Activated CD4-positive, alpha-beta T cell treated with anti-CD3 and anti-CD28 coated beads, Interleukin-2, amount 10 ng/mL, durations not matched to agents 24 days and 14 days (primary cell): ENCODE data around the gene GPRC5D. TPM values are rescaled to one million over a fixed set of nuclear protein-coding genes. Genes with fewer than 3 reads are reported as not detected.

Experiments used
- DNase-seq: peaks from one replicate; pipeline ENCODE4 v3.0.0; 2022
- H3K27ac Mint-ChIP-seq: one replicate; pipeline ENCODE4 v1.8.0; 2022; ENCODE audit warnings: mild to moderate bottlenecking, mixed read lengths
- H3K27me3 Mint-ChIP-seq: one replicate; pipeline ENCODE4 v1.8.0; 2022; ENCODE audit warnings: mixed read lengths
- H3K36me3 Mint-ChIP-seq: one replicate; pipeline ENCODE4 v1.8.0; 2022; ENCODE audit warnings: low read depth, mild to moderate bottlenecking, mixed read lengths
- H3K4me1 Mint-ChIP-seq: one replicate; pipeline ENCODE4 v1.8.0; 2021; ENCODE audit warnings: mixed read lengths
- H3K4me3 Mint-ChIP-seq: one replicate; pipeline ENCODE4 v1.8.0; 2022; ENCODE audit warnings: mild to moderate bottlenecking, moderate library complexity, mixed read lengths
- H3K9me3 Mint-ChIP-seq: one replicate; pipeline ENCODE4 v1.8.0; 2021; ENCODE audit warnings: mixed read lengths
- intact Hi-C: fragments of 100-400 bp; cut with micrococcal nuclease; formaldehyde crosslinking; loops from one replicate; pipeline ENCODE4 v1.15.1; 2023
- total RNA-seq: library from RNA; stranded (reverse); gene quantifications from 2 replicates; pipeline ENCODE4 v1.2.3, GENCODE V29; 2022

Gene GPRC5D
- total RNA-seq, 1 donor from 2014 or later, result not detected

- Mint-ChIP-seq H3K36me3 (no peaks in the 10 kb centered on the region), H3K4me1 (peaks cover 3% of the 10 kb centered on the region), H3K4me3 (no peak overlapping the region), H3K27me3 (peaks cover 10% of the 10 kb centered on the region), H3K9me3 (no peaks in the 10 kb centered on the region), H3K27ac (no peak overlapping the region)
- intact Hi-C loops, result loop anchor here (5.0 kb wide), 4 partner anchors 82 to 1247 kb away; partner anchors contain the start of genes APOLD1 and HEBP1
- no peak for DNase-seq
These were observed 32.1 kb downstream of the GPRC5D start for GRCh38 chr12:12919666-12920435.

DNA sequence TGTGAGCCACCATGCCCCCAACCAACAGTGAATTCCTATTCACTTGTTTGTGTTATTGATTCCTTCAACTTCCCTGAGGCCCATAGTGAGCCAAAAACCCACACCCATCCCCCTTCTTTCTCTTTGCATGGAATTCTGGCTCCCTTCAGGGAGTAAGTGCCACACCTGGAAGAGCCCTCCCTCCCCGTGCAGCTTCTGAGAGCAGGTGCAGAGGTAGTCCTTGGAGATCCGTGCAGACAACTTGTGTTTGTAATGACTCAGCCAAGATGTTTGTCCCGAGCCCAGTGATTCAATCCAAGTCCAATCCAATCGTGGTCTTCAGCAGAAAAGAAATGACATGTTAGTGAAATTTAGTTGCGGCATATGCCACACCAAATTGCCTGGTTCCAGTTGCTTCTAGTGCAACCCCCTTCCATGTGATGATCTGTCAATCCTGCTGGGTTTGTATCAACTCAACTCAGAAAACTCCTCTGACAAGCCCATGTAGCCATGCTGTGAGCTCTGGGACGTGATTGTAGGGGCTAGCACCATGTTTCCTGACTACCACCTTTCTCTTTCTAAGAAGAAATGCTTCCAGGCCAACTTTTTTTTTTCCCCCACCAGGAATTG, 33.1 kb downstream of the GPRC5D start:
- Mint-ChIP-seq H3K9me3 (no peaks in the 10 kb centered on the region), H3K36me3 (no peaks in the 10 kb centered on the region), H3K27ac (no peak overlapping the region), H3K4me3 (no peak overlapping the region), H3K27me3 (peaks cover 10% of the 10 kb centered on the region), H3K4me1 (peaks cover 3% of the 10 kb centered on the region)
- DNase-seq, result no peak
- intact Hi-C loops, result loop anchor here (5.0 kb wide), 4 partner anchors 83 to 1248 kb away; partner anchors contain the start of genes APOLD1 and HEBP1

GRCh38 chr12:12917517-12917916, 34.5 kb downstream of the GPRC5D start:
- H3K4me3 Mint-ChIP-seq, result no peak overlapping the region
- peaks cover 10% of the 10 kb centered on the region for H3K27me3 Mint-ChIP-seq
- DNase-seq, result no peak
- H3K27ac Mint-ChIP-seq, result no peak overlapping the region
- H3K9me3 Mint-ChIP-seq, result no peaks in the 10 kb centered on the region
- intact Hi-C loops, result loop anchor here (2.0 to 5.0 kb wide), 5 partner anchors 85 to 1250 kb away; partner anchors contain the start of genes APOLD1 and HEBP1
- no peaks in the 10 kb centered on the region for H3K36me3 Mint-ChIP-seq
- peaks cover 3% of the 10 kb centered on the region for H3K4me1 Mint-ChIP-seq

DNA sequence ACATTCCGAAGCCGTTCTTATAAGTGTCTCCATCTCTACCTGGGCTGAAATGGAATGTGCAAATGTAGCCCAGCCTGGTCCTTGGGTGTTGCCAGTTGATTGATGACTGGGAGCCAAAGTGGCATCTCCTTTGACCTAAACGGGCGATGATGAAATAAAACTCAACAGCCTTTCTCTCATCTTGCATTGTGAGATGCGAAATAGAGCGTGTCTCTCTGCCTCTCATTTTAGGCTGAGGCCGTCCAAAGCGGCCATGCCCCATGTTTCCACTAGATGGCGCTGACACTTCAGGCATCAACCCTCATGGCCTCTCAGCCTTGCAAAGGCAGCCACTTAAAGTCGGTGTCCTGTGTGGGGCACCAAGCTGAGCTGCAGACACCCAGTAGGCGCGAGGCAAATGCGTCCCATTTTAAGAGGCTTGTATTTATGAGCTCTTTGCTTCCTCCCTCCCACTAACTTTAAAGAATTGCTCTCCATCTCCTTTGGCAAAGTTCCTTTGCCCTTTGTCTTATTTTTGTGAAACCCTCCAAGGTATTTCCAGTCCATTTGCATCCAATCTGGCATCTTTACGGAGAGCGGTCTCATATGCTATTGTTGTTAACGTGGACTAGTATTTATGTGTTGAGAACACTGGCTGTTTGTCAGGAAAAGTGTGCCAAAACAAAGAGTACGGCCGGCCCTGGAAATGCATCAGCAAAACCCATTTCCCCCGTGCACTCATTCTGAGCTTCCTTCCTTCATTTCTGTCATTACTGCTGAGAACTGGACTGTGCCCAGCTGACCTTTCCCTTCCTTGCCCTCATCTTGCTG, 35.6 kb downstream of the GPRC5D start:
- intact Hi-C loops, result loop anchor here (1.0 to 5.0 kb wide), 8 partner anchors 67 to 1251 kb away; partner anchors contain the start of genes APOLD1 and HEBP1
- Mint-ChIP-seq H3K9me3 (no peaks in the 10 kb centered on the region), H3K4me3 (no peak overlapping the region), H3K27ac (no peak overlapping the region), H3K36me3 (no peaks in the 10 kb centered on the region), H3K27me3 (peaks cover 10% of the 10 kb centered on the region), H3K4me1 (peaks cover 3% of the 10 kb centered on the region)
- DNase-seq, result peak; percentile 96

- Mint-ChIP-seq H3K4me1 (peaks cover 3% of the 10 kb centered on the region), H3K9me3 (no peaks in the 10 kb centered on the region), H3K27me3 (peaks cover 10% of the 10 kb centered on the region), H3K27ac (no peak overlapping the region), H3K36me3 (no peaks in the 10 kb centered on the region), H3K4me3 (no peak overlapping the region)
- intact Hi-C loops, result loop anchor here (1.0 to 5.0 kb wide), 8 partner anchors 68 to 1252 kb away; partner anchors contain the start of genes APOLD1 and HEBP1
- no peak for DNase-seq
These were observed 36.3 kb downstream of the GPRC5D start for GRCh38 chr12:12915656-12916055.

DNA sequence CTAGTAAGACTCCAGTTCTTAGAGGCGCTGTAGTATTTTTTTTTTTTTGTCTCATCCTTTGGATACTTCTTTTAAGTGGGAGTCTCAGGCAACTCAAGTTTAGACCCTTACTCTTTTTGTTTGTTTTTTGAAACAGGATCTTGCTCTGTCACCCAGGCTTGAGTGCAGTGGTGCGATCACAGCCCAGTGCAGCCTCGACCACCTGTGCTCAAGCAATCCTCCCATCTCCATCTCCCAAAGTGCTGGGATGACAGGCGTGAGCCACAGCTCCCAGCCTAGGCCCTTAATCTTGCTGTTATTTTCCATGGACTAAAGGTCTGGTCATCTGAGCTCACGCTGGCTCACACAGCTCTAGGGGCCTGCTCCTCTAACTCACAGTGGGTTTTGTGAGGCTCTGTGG, 39.3 kb downstream of the GPRC5D start:
- H3K36me3 Mint-ChIP-seq, result no peaks in the 10 kb centered on the region
- H3K4me3 Mint-ChIP-seq, result no peak overlapping the region
- H3K4me1 Mint-ChIP-seq, result peaks cover 18% of the 10 kb centered on the region
- no peaks in the 10 kb centered on the region for H3K9me3 Mint-ChIP-seq
- no peak for DNase-seq
- intact Hi-C loops, result no loop called here
- H3K27me3 Mint-ChIP-seq, result peaks cover 6% of the 10 kb centered on the region
- no peak overlapping the region for H3K27ac Mint-ChIP-seq

DNA sequence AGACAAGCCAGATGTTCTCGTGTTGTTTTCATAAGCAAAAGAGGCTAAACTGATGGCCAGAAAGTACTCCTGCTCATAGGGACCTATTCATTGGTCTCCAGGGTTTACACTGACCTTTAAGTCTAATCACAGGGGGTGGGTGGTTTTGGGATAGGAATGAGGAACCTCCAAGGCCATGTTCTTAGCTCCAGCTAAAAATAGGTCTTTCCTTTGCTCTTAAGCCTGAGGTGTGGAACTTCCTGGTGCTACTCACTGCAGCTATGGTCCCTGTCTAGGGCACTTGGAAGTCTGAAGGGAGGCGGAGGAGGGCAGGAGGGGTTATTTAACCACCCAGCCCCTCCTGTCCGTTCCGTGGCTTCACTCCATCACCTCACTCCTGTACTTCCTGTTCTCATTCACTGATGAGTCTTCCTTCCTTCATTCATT, 42.0 kb downstream of the GPRC5D start:
- no peak overlapping the region for H3K4me3 Mint-ChIP-seq
- DNase-seq, result no peak

DNA sequence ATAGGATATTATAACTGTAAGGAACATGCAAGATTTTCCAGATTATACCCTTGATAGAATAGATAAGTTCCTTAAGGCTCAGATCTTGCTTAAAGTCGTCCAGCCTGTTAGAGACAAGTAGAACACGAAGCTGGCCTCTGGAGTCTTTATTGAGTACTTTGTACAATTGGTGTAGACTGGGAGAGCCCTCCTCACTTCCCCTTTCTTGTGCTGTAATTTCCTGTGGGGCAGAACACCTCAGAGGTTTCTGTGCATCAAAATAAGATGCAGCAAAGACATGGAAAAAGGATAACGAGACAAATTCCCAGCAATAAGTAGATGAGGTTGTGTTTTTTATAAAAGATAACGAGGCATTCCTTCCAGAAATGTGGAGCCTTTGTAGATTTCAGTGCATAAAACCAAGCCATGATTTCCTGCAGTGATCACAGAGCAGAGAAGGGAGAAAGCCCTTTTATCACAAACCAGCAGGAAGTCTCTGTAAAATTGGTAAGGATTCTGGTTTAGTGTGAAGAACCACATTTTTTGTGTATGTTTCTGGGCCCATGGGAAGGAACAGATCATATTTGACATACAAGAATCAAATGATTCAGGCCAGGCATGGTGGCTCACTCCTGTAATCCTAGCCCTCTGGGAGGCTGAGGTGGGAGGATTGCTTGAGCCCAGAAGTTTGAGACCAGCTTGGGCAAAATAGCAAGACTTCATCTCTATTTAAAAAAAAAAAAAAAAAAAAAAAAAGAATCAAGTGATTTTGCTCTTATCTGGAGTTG, 42.6 kb downstream of the GPRC5D start:
- Mint-ChIP-seq H3K4me3 (peak overlapping the region; percentile 3), H3K27me3 (no peaks in the 10 kb centered on the region), H3K9me3 (no peaks in the 10 kb centered on the region), H3K36me3 (no peaks in the 10 kb centered on the region), H3K27ac (no peak overlapping the region), H3K4me1 (peaks cover 15% of the 10 kb centered on the region)
- no peak for DNase-seq
- intact Hi-C loops, result no loop called here

More for the DNA sequence above, 42.0 kb downstream of the GPRC5D start:
- Mint-ChIP-seq H3K27ac (peak overlapping the region; percentile 53), H3K27me3 (no peaks in the 10 kb centered on the region), H3K4me1 (peaks cover 15% of the 10 kb centered on the region), H3K9me3 (no peaks in the 10 kb centered on the region), H3K36me3 (no peaks in the 10 kb centered on the region)
- intact Hi-C loops, result no loop called here

DNA sequence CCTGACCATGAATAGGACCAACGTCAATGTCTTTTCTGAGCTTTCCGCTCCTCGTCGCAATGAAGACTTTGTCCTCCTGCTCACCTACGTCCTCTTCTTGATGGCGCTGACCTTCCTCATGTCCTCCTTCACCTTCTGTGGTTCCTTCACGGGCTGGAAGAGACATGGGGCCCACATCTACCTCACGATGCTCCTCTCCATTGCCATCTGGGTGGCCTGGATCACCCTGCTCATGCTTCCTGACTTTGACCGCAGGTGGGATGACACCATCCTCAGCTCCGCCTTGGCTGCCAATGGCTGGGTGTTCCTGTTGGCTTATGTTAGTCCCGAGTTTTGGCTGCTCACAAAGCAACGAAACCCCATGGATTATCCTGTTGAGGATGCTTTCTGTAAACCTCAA, 43.3 kb downstream of the GPRC5D start:
- Mint-ChIP-seq H3K4me1 (peaks cover 15% of the 10 kb centered on the region), H3K4me3 (no peak overlapping the region), H3K27ac (no peak overlapping the region)

DNA sequence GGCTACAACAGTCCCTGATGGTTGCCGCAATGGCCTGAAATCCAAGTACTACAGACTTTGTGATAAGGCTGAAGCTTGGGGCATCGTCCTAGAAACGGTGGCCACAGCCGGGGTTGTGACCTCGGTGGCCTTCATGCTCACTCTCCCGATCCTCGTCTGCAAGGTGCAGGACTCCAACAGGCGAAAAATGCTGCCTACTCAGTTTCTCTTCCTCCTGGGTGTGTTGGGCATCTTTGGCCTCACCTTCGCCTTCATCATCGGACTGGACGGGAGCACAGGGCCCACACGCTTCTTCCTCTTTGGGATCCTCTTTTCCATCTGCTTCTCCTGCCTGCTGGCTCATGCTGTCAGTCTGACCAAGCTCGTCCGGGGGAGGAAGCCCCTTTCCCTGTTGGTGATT, 43.7 kb downstream of the GPRC5D start:
- H3K27ac Mint-ChIP-seq, result no peak overlapping the region
- no peaks in the 10 kb centered on the region for H3K36me3 Mint-ChIP-seq
- DNase-seq, result no peak
- no peaks in the 10 kb centered on the region for H3K27me3 Mint-ChIP-seq
- intact Hi-C loops, result no loop called here
- peaks cover 15% of the 10 kb centered on the region for H3K4me1 Mint-ChIP-seq
- H3K9me3 Mint-ChIP-seq, result no peaks in the 10 kb centered on the region
- no peak overlapping the region for H3K4me3 Mint-ChIP-seq

More for the DNA sequence above, 43.3 kb downstream of the GPRC5D start:
- H3K36me3 Mint-ChIP-seq, result no peaks in the 10 kb centered on the region
- intact Hi-C loops, result no loop called here
- no peak for DNase-seq
- H3K27me3 Mint-ChIP-seq, result no peaks in the 10 kb centered on the region
- no peaks in the 10 kb centered on the region for H3K9me3 Mint-ChIP-seq

- Mint-ChIP-seq H3K27me3 (no peaks in the 10 kb centered on the region), H3K9me3 (no peaks in the 10 kb centered on the region), H3K36me3 (no peaks in the 10 kb centered on the region), H3K4me3 (no peak overlapping the region), H3K27ac (no peak overlapping the region), H3K4me1 (peaks cover 15% of the 10 kb centered on the region)
- no peak for DNase-seq
- intact Hi-C loops, result no loop called here
These were observed 44.4 kb downstream of the GPRC5D start for GRCh38 chr12:12907552-12907951.

GRCh38 chr12:12903642-12904609, 48.0 kb downstream of the GPRC5D start:
- Mint-ChIP-seq H3K27me3 (no peaks in the 10 kb centered on the region), H3K4me3 (no peak overlapping the region), H3K27ac (no peak overlapping the region), H3K9me3 (no peaks in the 10 kb centered on the region), H3K4me1 (peaks cover 11% of the 10 kb centered on the region), H3K36me3 (no peaks in the 10 kb centered on the region)
- intact Hi-C loops, result no loop called here
- DNase-seq, result no peak
